Measurements from ENCODE around the gene CNTLN.

DNA sequence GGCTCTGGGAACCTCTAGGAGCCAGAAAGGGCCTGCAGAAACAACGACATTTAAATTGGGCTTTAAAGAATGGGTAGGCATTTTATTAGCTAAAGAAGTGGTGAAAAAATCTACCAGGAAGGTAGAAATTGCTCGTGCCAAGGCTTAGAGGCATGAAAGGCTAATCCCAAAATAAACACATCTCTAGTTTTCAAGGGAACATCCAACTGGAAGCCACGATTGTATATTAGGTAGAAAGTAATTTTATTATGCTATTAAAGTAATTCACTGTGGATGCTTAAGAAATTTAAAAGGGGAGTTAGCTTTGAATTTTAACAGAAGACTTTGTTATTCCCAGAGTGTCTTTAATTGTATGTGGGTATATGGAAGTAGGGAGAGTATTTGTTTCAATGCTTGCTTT is 17.5 kb upstream of the CNTLN start:
- no peak for TF ChIP-seq CTCF (IDR thresholded peaks at IDR 0.05; ENCODE audit: control extremely low read depth in 1 of 3, insufficient read depth in 1 of 3, low read depth in 1 of 3, low read length in 3 of 3)
- TF ChIP-seq GABPA (IDR thresholded peaks at IDR 0.05; ENCODE audit: borderline replicate concordance, insufficient read depth, low read length): no peak
- TF ChIP-seq ZNF274 (IDR thresholded peaks at IDR 0.05; ENCODE audit: borderline replicate concordance, extremely low read depth, low read length): no peak
- TF ChIP-seq, protein P1, sequence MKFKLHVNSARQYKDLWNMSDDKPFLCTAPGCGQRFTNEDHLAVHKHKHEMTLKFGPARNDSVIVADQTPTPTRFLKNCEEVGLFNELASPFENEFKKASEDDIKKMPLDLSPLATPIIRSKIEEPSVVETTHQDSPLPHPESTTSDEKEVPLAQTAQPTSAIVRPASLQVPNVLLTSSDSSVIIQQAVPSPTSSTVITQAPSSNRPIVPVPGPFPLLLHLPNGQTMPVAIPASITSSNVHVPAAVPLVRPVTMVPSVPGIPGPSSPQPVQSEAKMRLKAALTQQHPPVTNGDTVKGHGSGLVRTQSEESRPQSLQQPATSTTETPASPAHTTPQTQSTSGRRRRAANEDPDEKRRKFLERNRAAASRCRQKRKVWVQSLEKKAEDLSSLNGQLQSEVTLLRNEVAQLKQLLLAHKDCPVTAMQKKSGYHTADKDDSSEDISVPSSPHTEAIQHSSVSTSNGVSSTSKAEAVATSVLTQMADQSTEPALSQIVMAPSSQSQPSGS (IDR thresholded peaks at IDR 0.05; ENCODE audit: low read length): no peak
- TF ChIP-seq CREB1 (IDR thresholded peaks at IDR 0.05): no peak
- no peak for TF ChIP-seq POLR2A (IDR thresholded peaks at IDR 0.05; ENCODE audit: control extremely low read depth in 1 of 2, low read depth in 2 of 2, low read length in 2 of 2)
- TF ChIP-seq, protein P2, sequence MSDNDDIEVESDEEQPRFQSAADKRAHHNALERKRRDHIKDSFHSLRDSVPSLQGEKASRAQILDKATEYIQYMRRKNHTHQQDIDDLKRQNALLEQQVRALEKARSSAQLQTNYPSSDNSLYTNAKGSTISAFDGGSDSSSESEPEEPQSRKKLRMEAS (IDR thresholded peaks at IDR 0.05): no peak
- no peak for TF ChIP-seq ATF3 (IDR thresholded peaks at IDR 0.05; ENCODE audit: insufficient read depth, low read depth, low read length)
- TF ChIP-seq EGR1 (IDR thresholded peaks at IDR 0.05; ENCODE audit: borderline replicate concordance, low read depth, low read length): no peak
